OCI-LY1 (cell line): ENCODE measurements around the gene LRRC8D.

Experiments used
- EZH2 ChIP-seq: fragments of 200-600 bp; sonication (generic), shearing (Covaris generic); IDR thresholded peaks from 2 replicates; pipeline ENCODE4 v1.8.0; 2017; ENCODE audit warnings: borderline replicate concordance, mixed run types, mild to moderate bottlenecking, antibody characterized with exemption, low read length, moderate library complexity, mixed read lengths
- TF ChIP-seq, protein P1 (sequence below): fragments of 200-600 bp; sonication (generic), shearing (Covaris generic); IDR thresholded peaks from 2 replicates; pipeline ENCODE4 v1.5.1; 2017; ENCODE audit warnings: mild to moderate bottlenecking, antibody characterized with exemption, low read length, moderate library complexity, mixed read lengths

DNA sequence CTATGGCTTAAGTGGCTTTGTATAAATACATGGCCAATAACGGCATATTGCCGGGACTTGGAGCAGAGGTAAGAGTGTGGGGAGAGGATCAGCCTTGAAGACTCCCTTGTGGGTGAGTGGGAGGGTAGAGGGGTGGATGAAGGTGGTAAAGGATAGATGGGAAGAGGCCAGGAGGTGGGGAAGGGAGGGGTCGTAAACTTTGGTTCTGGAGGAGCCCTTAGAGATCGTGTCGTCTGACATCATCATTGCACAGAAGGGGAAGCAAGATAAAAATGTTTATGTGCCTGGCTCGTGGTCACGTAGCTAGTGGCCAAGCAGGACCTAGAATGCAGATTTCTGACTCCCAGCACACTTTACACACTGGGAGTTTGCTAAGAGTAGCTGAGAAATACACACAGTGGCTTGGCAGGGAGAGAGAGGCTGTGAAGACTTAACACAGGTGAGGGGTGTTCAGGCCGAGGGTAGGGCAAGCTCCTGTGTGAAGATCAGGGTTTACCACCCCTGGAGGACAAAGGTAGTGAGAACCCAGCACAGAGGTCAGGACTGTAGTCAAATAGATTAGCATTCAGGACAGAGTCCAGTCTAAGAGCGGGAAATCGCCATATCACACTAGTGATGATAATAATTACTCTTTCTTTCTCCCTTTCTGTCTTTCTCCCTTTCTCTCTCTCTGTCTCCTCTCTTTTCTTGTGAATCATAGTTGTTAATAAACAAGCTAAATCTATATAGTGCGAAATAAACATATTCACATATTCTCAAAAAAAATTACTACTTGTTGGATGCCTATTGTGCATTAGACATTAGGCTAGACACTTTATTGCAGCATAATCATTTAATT lies 75.5 kb downstream of the LRRC8D start:
- TF ChIP-seq, protein P1, sequence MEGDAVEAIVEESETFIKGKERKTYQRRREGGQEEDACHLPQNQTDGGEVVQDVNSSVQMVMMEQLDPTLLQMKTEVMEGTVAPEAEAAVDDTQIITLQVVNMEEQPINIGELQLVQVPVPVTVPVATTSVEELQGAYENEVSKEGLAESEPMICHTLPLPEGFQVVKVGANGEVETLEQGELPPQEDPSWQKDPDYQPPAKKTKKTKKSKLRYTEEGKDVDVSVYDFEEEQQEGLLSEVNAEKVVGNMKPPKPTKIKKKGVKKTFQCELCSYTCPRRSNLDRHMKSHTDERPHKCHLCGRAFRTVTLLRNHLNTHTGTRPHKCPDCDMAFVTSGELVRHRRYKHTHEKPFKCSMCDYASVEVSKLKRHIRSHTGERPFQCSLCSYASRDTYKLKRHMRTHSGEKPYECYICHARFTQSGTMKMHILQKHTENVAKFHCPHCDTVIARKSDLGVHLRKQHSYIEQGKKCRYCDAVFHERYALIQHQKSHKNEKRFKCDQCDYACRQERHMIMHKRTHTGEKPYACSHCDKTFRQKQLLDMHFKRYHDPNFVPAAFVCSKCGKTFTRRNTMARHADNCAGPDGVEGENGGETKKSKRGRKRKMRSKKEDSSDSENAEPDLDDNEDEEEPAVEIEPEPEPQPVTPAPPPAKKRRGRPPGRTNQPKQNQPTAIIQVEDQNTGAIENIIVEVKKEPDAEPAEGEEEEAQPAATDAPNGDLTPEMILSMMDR: no peak
- no peak for TF ChIP-seq EZH2
